ENCODE measurements around the gene TMEM63C. TPM values are rescaled to one million over a fixed set of nuclear protein-coding genes. Genes with fewer than 3 reads are reported as not detected.

TMEM63C gene
- total RNA-seq, 4 donors from 2014 or later: 0.13 to 4.1 (median 0.54) TPM

DNA sequence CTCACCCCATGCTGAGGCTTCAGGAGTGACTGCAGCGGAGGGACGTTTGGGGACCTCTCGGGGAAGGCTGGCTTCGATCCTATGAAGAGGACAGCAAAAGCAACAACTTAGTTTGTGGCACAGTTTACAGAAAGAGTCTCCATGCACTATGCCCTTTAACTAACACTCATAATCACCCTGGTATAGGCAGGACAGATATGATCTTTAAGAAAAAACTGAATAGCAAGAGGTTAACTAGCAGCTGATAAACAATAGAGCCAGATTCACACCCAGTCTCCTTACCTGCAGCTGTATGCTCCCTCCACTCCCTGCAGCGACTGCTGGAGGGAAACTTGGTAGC lies 27.4 kb downstream of the TMEM63C start:
- intact Hi-C loops (cut with DNase I): no loop called here
- WGBS, 2 donors: 24 to 30% methylated on average over 5 of the region's 5 CpGs
- TF ChIP-seq CTCF (IDR thresholded peaks at IDR 0.05) (no peak), POLR2A (IDR thresholded peaks at IDR 0.05) (no peak)
- Histone ChIP-seq H3K4me1 (no peaks in the 10 kb centered on the region), H3K27ac (no peak overlapping the region), H3K36me3 (no peaks in the 10 kb centered on the region), H3K4me3 (replicated peaks in 1 of 3) (no peak overlapping the region), H3K27me3 (no peaks in the 10 kb centered on the region), H3K9me3 (no peaks in the 10 kb centered on the region)
- DNase-seq: no peak

- Histone ChIP-seq H3K36me3 (no peaks in the 10 kb centered on the region), H3K9me3 (no peaks in the 10 kb centered on the region), H3K27ac (no peak overlapping the region), H3K27me3 (no peaks in the 10 kb centered on the region), H3K4me1 (no peaks in the 10 kb centered on the region), H3K4me3 (replicated peaks in 1 of 3) (no peak overlapping the region)
- TF ChIP-seq POLR2A (IDR thresholded peaks at IDR 0.05): no peak
- TF ChIP-seq CTCF (IDR thresholded peaks at IDR 0.05): no peak
- no peak for DNase-seq
- intact Hi-C loops (cut with DNase I): loop anchor here (10.0 kb wide), 1 partner anchor 77 kb away; no protein-coding TSS in a partner anchor
- 83 to 91% methylated on average over 4 of the region's 4 CpGs for WGBS, 2 donors
Measured at GRCh38 chr14:77212097-77212870, 30.7 kb downstream of the TMEM63C start.

DNA sequence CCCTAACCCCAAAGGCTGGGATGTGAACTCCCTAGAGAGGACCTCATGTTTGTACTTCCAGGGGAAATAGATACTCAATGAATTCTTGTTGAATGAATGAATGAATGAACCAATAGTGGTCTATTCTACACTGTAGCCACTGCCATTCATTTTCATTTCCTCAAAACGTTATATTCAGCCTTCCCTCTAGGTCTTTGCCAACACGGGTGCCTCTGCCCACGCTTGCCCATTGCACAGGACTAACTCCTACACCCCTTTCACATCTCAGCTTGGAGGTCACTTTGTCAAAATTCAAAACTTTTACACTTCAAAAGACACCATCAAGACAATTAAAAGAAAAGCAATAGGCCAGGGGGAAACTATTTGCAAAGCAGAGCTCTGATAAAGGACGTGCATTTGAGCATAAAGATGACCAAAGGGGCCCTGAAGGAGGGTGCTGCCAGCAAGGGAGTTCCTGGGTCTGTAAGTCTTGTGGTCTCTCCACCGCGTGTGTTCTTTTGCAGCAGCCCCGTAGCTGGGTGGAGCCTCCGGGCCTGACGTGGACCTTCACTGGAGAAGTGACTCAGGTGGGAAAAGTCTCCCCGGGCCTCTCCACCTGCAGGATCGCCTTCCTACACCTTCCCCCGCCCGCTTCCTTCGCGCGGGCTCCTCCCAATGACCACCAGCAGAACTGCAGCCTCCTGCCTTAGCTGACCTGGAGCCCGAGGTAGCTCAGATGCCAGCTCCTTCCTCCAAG lies 31.5 kb downstream of the TMEM63C start:
- intact Hi-C loops (cut with DNase I): loop anchor here (10.0 kb wide), 1 partner anchor 78 kb away; no protein-coding TSS in a partner anchor
- Histone ChIP-seq H3K4me3 (replicated peaks in 1 of 3) (no peak overlapping the region), H3K27ac (no peak overlapping the region), H3K9me3 (no peaks in the 10 kb centered on the region), H3K36me3 (no peaks in the 10 kb centered on the region), H3K27me3 (no peaks in the 10 kb centered on the region), H3K4me1 (no peaks in the 10 kb centered on the region)
- DNase-seq: peak; percentile 53 to 58
- TF ChIP-seq CTCF (IDR thresholded peaks at IDR 0.05) (peak in 4 of 6 experiments; percentile 27 to 69 (median 46)), POLR2A (IDR thresholded peaks at IDR 0.05) (no peak)
- 20 to 21% methylated on average over 11 of the region's 17 CpGs for WGBS, 2 donors

DNA sequence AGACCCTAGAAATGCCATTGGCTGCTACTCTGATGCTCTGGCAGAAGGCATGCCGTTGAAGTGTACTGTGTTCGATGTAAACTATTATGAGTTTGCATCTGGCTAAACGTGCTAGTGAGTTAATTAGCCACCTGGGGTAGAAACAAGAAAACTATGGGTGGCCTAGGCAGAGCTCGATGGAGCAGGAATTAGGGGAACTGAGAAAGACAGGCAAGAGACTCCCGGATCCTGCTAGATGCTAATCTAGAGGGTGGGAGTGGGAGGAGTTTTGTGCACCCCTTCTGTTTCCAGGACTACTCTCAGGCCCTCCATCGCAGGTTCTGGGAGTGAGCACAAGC lies 32.0 kb downstream of the TMEM63C start:
- TF ChIP-seq POLR2A (IDR thresholded peaks at IDR 0.05): no peak
- no peak for TF ChIP-seq CTCF (IDR thresholded peaks at IDR 0.05)
- no peaks in the 10 kb centered on the region for H3K9me3 ChIP-seq
- no peak overlapping the region for H3K27ac ChIP-seq
- intact Hi-C loops (cut with DNase I): loop anchor here (10.0 kb wide), 1 partner anchor 79 kb away; no protein-coding TSS in a partner anchor
- H3K4me1 ChIP-seq: no peaks in the 10 kb centered on the region
- no peaks in the 10 kb centered on the region for H3K36me3 ChIP-seq
- H3K27me3 ChIP-seq: no peaks in the 10 kb centered on the region
- no peak overlapping the region for H3K4me3 ChIP-seq (replicated peaks in 1 of 3)
- DNase-seq: no peak
- WGBS, 2 donors: 23 to 24% methylated on average over 6 of the region's 6 CpGs

GRCh38 chr14:77214216-77214615 lies 32.6 kb downstream of the TMEM63C start:
- no peaks in the 10 kb centered on the region for H3K4me1 ChIP-seq
- H3K9me3 ChIP-seq: no peaks in the 10 kb centered on the region
- H3K36me3 ChIP-seq: no peaks in the 10 kb centered on the region
- no peak for TF ChIP-seq POLR2A (IDR thresholded peaks at IDR 0.05)
- TF ChIP-seq CTCF (IDR thresholded peaks at IDR 0.05): no peak
- H3K27ac ChIP-seq: no peak overlapping the region
- H3K4me3 ChIP-seq (replicated peaks in 1 of 3): no peak overlapping the region
- intact Hi-C loops (cut with DNase I): loop anchor here (10.0 kb wide), 1 partner anchor 79 kb away; no protein-coding TSS in a partner anchor
- DNase-seq: no peak
- 56 to 61% methylated on average over 7 of the region's 7 CpGs for WGBS, 2 donors
- H3K27me3 ChIP-seq: no peaks in the 10 kb centered on the region

All from thyroid gland (tissue), 4 donors.